K562 (cell line): ENCODE results near the gene CDC5L. TPM values are rescaled to one million over a fixed set of nuclear protein-coding genes. Genes with fewer than 3 reads are reported as not detected.

Experiments
- C11orf30 ChIP-seq: fragments of 450-650 bp; IDR thresholded peaks from 2 replicates; pipeline ENCODE4 v1.6.1; 2016; ENCODE audit warnings: low read depth, mild to moderate bottlenecking
- CBFA2T3 ChIP-seq: fragments of 450-650 bp; IDR thresholded peaks from 2 replicates; pipeline ENCODE4 v1.6.1; 2017
- CBFB ChIP-seq: sonication (generic); formaldehyde crosslinking; IDR thresholded peaks from 2 replicates; pipeline ENCODE4 v1.4.0; 2020; ENCODE audit warnings: mild to moderate bottlenecking, missing genetic modification reagents
- CEBPG ChIP-seq, 3 experiments: fragments of 200-800 bp in 1 of 3; sonication (Bioruptor generic) in 1 of 3; sonication (generic) in 1 of 3; formaldehyde crosslinking in 1 of 3; IDR thresholded peaks in 2 of 3; conservative IDR thresholded peaks in 1 of 3; 2 replicates each; pipeline versions ENCODE4 v1.6.1 to v1.8.0; 2016 to 2022; ENCODE audit warnings: missing compliant biosample characterization in 2 of 3, missing genetic modification characterization in 2 of 3, mild to moderate bottlenecking in 1 of 3, missing genetic modification reagents in 1 of 3
- FOXA1 ChIP-seq: fragments of 450-650 bp; IDR thresholded peaks from 2 replicates; pipeline ENCODE4 v1.6.1; 2016; ENCODE audit warnings: mild to moderate bottlenecking, borderline replicate concordance
- GATA2 ChIP-seq: sonication (generic); formaldehyde crosslinking; IDR thresholded peaks from 2 replicates; pipeline ENCODE4 v1.4.0; 2020; ENCODE audit warnings: mild to moderate bottlenecking, missing genetic modification reagents
- ILF3 ChIP-seq: fragments of 450-650 bp; IDR thresholded peaks from 2 replicates; pipeline ENCODE4 v1.6.1; 2018; ENCODE audit warnings: antibody characterized with exemption, mild to moderate bottlenecking, moderate library complexity, borderline replicate concordance
- JUNB ChIP-seq: fragments of 450-650 bp; formaldehyde crosslinking; conservative IDR thresholded peaks from 2 replicates; pipeline ENCODE4 v1.4.0; 2020; ENCODE audit warnings: mild to moderate bottlenecking
- NFE2 ChIP-seq: IDR thresholded peaks from 2 replicates; pipeline ENCODE4 v1.6.1; 2014; ENCODE audit warnings: antibody characterized with exemption, low read depth
- NFE2L1 ChIP-seq: fragments of 450-650 bp; IDR thresholded peaks from 2 replicates; pipeline ENCODE4 v1.6.1; 2016; ENCODE audit warnings: missing genetic modification characterization, low read depth, mild to moderate bottlenecking, missing compliant biosample characterization, moderate library complexity, borderline replicate concordance
- PHF20 ChIP-seq: fragments of 450-650 bp; IDR thresholded peaks from 2 replicates; pipeline ENCODE4 v1.6.1; 2018; ENCODE audit not compliant: partially characterized antibody
- RB1 ChIP-seq: fragments of 450-650 bp; IDR thresholded peaks from 2 replicates; pipeline ENCODE4 v1.6.1; 2017; ENCODE audit warnings: low read depth, mild to moderate bottlenecking
- RBM25 ChIP-seq: fragments of 200-400 bp; formaldehyde crosslinking; IDR thresholded peaks from 2 replicates; pipeline ENCODE4 v1.6.1; 2018; ENCODE audit warnings: low read length, low read depth, moderate library complexity; ENCODE audit not compliant: severe bottlenecking
- SIRT6 ChIP-seq: IDR thresholded peaks from one replicate; pipeline ENCODE4 v1.6.1; 2012; ENCODE audit warnings: low read depth, mild to moderate bottlenecking, control low read depth, inconsistent platforms, low read length, moderate library complexity
- SIX5 ChIP-seq, 2 experiments: IDR thresholded peaks; 2 replicates each; pipeline ENCODE4 v1.6.1; 2011; ENCODE audit warnings: low read length in 2 of 2, borderline replicate concordance in 1 of 2, low read depth in 1 of 2, mild to moderate bottlenecking in 1 of 2, moderate library complexity in 1 of 2; ENCODE audit not compliant: insufficient read depth in 1 of 2
- SMARCA4 ChIP-seq: fragments of 450-650 bp; IDR thresholded peaks from 2 replicates; pipeline ENCODE4 v1.6.1; 2016
- USF1 ChIP-seq: sonication (generic); formaldehyde crosslinking; IDR thresholded peaks from 2 replicates; pipeline ENCODE4 v1.9.0; 2022; ENCODE audit warnings: mild to moderate bottlenecking, missing genetic modification reagents
- ZBTB9 ChIP-seq: fragments of 450-650 bp; formaldehyde crosslinking; IDR thresholded peaks from 2 replicates; pipeline ENCODE4 v1.4.0; 2020; ENCODE audit warnings: mild to moderate bottlenecking, moderate library complexity
- ZNF239 ChIP-seq: fragments of 250-450 bp; sonication (Bioruptor Pico); IDR thresholded peaks from 2 replicates; pipeline ENCODE4 v1.4.0; 2020; ENCODE audit warnings: mild to moderate bottlenecking
- polyA plus RNA-seq, 8 experiments: library from polyadenylated mRNA; depleted of rRNA in 4 of 8; stranded (reverse) in 5 of 8; unstranded in 3 of 8; fragments of >200 nt; fragmentation: Nextera tagmentation in 2 of 8; fragmentation: Illumina TruSeq in 1 of 8; extraction: Ambion mirVana in 2 of 8; extraction: Trizol in 1 of 8; gene quantifications; 2 replicates each; pipeline versions ENCODE4 v1.2.1 to v1.2.3, GENCODE V29; 2011 to 2014; ENCODE audit warnings: inconsistent platforms in 1 of 8, missing spikeins in 1 of 8
- total RNA-seq, 7 experiments: library from RNA; depleted of rRNA in 6 of 7; stranded (reverse); fragments of >200 nt in 6 of 7; fragmentation: Illumina TruSeq in 2 of 7; extraction: Trizol in 2 of 7; gene quantifications; 2 replicates each; pipeline versions ENCODE4 v1.2.1 to v1.2.3, GENCODE V29; 2011 to 2021; ENCODE audit warnings: low replicate concordance in 1 of 7
- TF ChIP-seq, protein P1 (sequence below): fragments of 250-450 bp; sonication (Bioruptor Pico); IDR thresholded peaks from 2 replicates; pipeline ENCODE4 v1.8.0; 2021; ENCODE audit warnings: mild to moderate bottlenecking, moderate library complexity
- TF ChIP-seq, protein P2 (sequence below): fragments of 450-650 bp; formaldehyde crosslinking; IDR thresholded peaks from 2 replicates; pipeline ENCODE4 v1.4.0; 2020; ENCODE audit warnings: mild to moderate bottlenecking, moderate library complexity
- TF ChIP-seq, protein P3 (sequence below): fragments of 450-650 bp; conservative IDR thresholded peaks from 2 replicates; pipeline ENCODE4 v1.6.1; 2016; ENCODE audit warnings: missing genetic modification characterization, low read depth, mild to moderate bottlenecking, missing compliant biosample characterization, moderate library complexity

The CDC5L gene
- total and polyA plus RNA-seq, 9 of the 15 experiments (the other 6 are each of a cell fraction or from before 2014, with no cell fraction given) = 22.3 to 44.2 (median 30.8) TPM

DNA sequence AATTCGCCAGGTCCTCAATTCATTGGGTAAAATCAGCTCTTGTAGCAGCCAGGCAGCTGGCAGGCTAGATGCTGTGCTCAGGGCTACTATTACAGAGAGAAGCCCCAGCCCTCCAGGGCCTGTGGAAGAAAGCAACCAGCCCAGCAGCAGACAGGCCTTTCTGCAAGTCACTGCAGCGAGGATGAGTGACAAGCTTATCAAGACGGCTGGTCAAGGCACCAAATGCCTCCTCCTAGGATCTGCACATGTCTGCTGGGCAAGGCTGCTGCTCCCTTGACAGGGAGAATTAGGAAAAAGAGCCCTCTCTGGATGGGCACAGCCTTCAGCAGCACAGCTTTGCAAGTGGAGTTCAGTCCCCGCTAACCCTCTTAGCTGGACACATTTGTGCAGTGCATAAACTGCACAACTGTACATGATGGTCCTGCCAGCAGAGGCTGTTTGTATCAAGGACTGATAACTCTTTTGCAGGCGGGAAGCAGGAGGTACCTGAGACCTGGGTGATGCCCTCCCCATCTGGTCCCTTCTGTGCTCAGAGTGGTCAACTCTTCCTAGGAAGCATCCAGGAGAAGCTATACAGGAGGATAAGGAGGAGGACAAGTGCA, 89.9 kb downstream of the CDC5L start (continued):
- TF ChIP-seq, protein P1, sequence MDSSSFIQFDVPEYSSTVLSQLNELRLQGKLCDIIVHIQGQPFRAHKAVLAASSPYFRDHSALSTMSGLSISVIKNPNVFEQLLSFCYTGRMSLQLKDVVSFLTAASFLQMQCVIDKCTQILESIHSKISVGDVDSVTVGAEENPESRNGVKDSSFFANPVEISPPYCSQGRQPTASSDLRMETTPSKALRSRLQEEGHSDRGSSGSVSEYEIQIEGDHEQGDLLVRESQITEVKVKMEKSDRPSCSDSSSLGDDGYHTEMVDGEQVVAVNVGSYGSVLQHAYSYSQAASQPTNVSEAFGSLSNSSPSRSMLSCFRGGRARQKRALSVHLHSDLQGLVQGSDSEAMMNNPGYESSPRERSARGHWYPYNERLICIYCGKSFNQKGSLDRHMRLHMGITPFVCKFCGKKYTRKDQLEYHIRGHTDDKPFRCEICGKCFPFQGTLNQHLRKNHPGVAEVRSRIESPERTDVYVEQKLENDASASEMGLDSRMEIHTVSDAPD (CRISPR knock-in tag) = no peak
- TF ChIP-seq, protein P2, sequence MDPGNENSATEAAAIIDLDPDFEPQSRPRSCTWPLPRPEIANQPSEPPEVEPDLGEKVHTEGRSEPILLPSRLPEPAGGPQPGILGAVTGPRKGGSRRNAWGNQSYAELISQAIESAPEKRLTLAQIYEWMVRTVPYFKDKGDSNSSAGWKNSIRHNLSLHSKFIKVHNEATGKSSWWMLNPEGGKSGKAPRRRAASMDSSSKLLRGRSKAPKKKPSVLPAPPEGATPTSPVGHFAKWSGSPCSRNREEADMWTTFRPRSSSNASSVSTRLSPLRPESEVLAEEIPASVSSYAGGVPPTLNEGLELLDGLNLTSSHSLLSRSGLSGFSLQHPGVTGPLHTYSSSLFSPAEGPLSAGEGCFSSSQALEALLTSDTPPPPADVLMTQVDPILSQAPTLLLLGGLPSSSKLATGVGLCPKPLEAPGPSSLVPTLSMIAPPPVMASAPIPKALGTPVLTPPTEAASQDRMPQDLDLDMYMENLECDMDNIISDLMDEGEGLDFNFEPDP (CRISPR knock-in tag) = no peak
- peak; percentile 13; the same call in 1 of the 2 replicates for TF ChIP-seq RB1
- no peak for TF ChIP-seq CEBPG (CRISPR knock-in tag; IDR thresholded peaks at IDR 0.05)
- TF ChIP-seq CEBPG (tag; conservative IDR thresholded peaks at IDR 0.05 in 1 of 2, IDR thresholded peaks at IDR 0.05 in 1 of 2) = no peak
- peak; percentile 90 for TF ChIP-seq ZNF239 (CRISPR knock-in tag)
- no peak for TF ChIP-seq JUNB (CRISPR knock-in tag)
- TF ChIP-seq GATA2 (CRISPR knock-in tag) = peak; percentile 20; the same call in 1 of the 2 replicates
- no peak for TF ChIP-seq ZBTB9 (CRISPR knock-in tag)
- peak; percentile 96 for TF ChIP-seq NFE2
- TF ChIP-seq SIRT6 = no peak
- peak; percentile 61; the same call in 1 of the 2 replicates for TF ChIP-seq NFE2L1 (tag)
- TF ChIP-seq C11orf30 = peak; percentile 91
- TF ChIP-seq CBFA2T3 = 0 out of 2 replicates have a peak, but pooled peaks have one; percentile 2
- TF ChIP-seq CBFB (CRISPR knock-in tag) = peak; percentile 43; the same call in 1 of the 2 replicates
- TF ChIP-seq ILF3 = no peak
- TF ChIP-seq SIX5 (IDR thresholded peaks at IDR 0.05; ENCODE audit: borderline replicate concordance in 1 of 2, insufficient read depth in 1 of 2, low read depth in 1 of 2, low read length in 2 of 2) = no peak
- peak; percentile 51 for TF ChIP-seq USF1 (CRISPR knock-in tag)
- peak; percentile 28; the same call in 1 of the 2 replicates for TF ChIP-seq SMARCA4
- no peak for TF ChIP-seq FOXA1
- no peak for TF ChIP-seq PHF20
- TF ChIP-seq, protein P3, sequence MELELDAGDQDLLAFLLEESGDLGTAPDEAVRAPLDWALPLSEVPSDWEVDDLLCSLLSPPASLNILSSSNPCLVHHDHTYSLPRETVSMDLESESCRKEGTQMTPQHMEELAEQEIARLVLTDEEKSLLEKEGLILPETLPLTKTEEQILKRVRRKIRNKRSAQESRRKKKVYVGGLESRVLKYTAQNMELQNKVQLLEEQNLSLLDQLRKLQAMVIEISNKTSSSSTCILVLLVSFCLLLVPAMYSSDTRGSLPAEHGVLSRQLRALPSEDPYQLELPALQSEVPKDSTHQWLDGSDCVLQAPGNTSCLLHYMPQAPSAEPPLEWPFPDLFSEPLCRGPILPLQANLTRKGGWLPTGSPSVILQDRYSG (tag) = no peak
- TF ChIP-seq RBM25 = peak; percentile 83
